WTC11 (cell line): ENCODE measurements around the gene SLC27A2.

Experiments used
- CTCF ChIP-seq: fragments of 200-600 bp; IDR thresholded peaks from 2 replicates; pipeline ENCODE4 v1.8.0; 2022; ENCODE audit warnings: antibody characterized with exemption
- E2F5 ChIP-seq: sonication (generic); formaldehyde crosslinking; IDR thresholded peaks from 2 replicates; pipeline ENCODE4 v1.8.1; 2022; ENCODE audit warnings: mild to moderate bottlenecking, moderate library complexity, missing genetic modification reagents
- EMX1 ChIP-seq: fragments of 250-450 bp; sonication (Bioruptor Pico); IDR thresholded peaks from 2 replicates; pipeline ENCODE4 v1.8.0; 2021; ENCODE audit warnings: mild to moderate bottlenecking
- FOXK1 ChIP-seq: sonication (generic); formaldehyde crosslinking; IDR thresholded peaks from 2 replicates; pipeline ENCODE4 v1.8.0; 2022; ENCODE audit warnings: mild to moderate bottlenecking, moderate library complexity, missing genetic modification reagents
- FOXP1 ChIP-seq: sonication (generic); formaldehyde crosslinking; IDR thresholded peaks from 2 replicates; pipeline ENCODE4 v1.8.0; 2022; ENCODE audit warnings: missing genetic modification reagents, mild to moderate bottlenecking, moderate library complexity, borderline replicate concordance
- FOXP4 ChIP-seq: sonication (generic); formaldehyde crosslinking; IDR thresholded peaks from 2 replicates; pipeline ENCODE4 v1.8.0; 2022; ENCODE audit warnings: mild to moderate bottlenecking, missing genetic modification reagents
- MAX ChIP-seq: sonication (generic); formaldehyde crosslinking; IDR thresholded peaks from 2 replicates; pipeline ENCODE4 v1.8.0; 2022; ENCODE audit warnings: mild to moderate bottlenecking, missing genetic modification reagents
- USF2 ChIP-seq: sonication (generic); formaldehyde crosslinking; IDR thresholded peaks from 2 replicates; pipeline ENCODE4 v1.8.1; 2023; ENCODE audit warnings: mild to moderate bottlenecking, missing genetic modification reagents, moderate library complexity
- ZMAT4 ChIP-seq: fragments of 250-450 bp; sonication (Bioruptor Pico); IDR thresholded peaks from 2 replicates; pipeline ENCODE4 v1.9.0; 2021; ENCODE audit warnings: mild to moderate bottlenecking

- TF ChIP-seq MAX (CRISPR knock-in tag): no peak
- no peak for TF ChIP-seq E2F5
- no peak for TF ChIP-seq ZMAT4 (CRISPR knock-in tag)
- no peak for TF ChIP-seq EMX1 (CRISPR knock-in tag)
- no peak for TF ChIP-seq CTCF
- TF ChIP-seq FOXP1 (CRISPR knock-in tag): no peak
- no peak for TF ChIP-seq FOXK1 (CRISPR knock-in tag)
- TF ChIP-seq USF2 (CRISPR knock-in tag): no peak
- TF ChIP-seq FOXP4 (CRISPR knock-in tag): no peak
Measured at GRCh38 chr15:50162969-50163718, 18.9 kb upstream of the SLC27A2 start.
